DOHH2 (cell line): ENCODE data around the gene DPP3.

Experiments used
- H3F3A ChIP-seq: fragments of 200-600 bp; sonication (generic), shearing (Covaris generic); 2 replicates; pipeline ENCODE4 v1.6.0; 2016; ENCODE audit warnings: antibody characterized with exemption, mild to moderate bottlenecking; ENCODE audit not compliant: control insufficient read depth, insufficient read depth
- H3K27ac ChIP-seq: fragments of 200-600 bp; sonication (generic); 2 replicates; pipeline ENCODE4 v1.5.1; 2014; ENCODE audit warnings: low read depth, mild to moderate bottlenecking, low read length, moderate library complexity
- H3K27me3 ChIP-seq: fragments of 200-600 bp; sonication (generic); 2 replicates; pipeline ENCODE4 v1.6.1; 2014; ENCODE audit warnings: mild to moderate bottlenecking, low read length, mixed read lengths; ENCODE audit not compliant: control insufficient read depth
- H3K36me3 ChIP-seq: fragments of 200-600 bp; sonication (generic); 2 replicates; pipeline ENCODE4 v1.6.1; 2014; ENCODE audit warnings: mild to moderate bottlenecking, low read length, moderate library complexity, mixed read lengths; ENCODE audit not compliant: control insufficient read depth
- H3K4me1 ChIP-seq: fragments of 200-600 bp; sonication (generic); 2 replicates; pipeline ENCODE4 v1.6.1; 2014; ENCODE audit warnings: mild to moderate bottlenecking, low read length, mixed read lengths; ENCODE audit not compliant: control insufficient read depth
- H3K4me2 ChIP-seq: fragments of 200-600 bp; sonication (generic); 2 replicates; pipeline ENCODE4 v1.6.0; 2014; ENCODE audit warnings: mild to moderate bottlenecking, low read length, moderate library complexity
- H3K4me3 ChIP-seq: fragments of 200-600 bp; sonication (generic); 2 replicates; pipeline ENCODE4 v1.5.1; 2014; ENCODE audit warnings: mild to moderate bottlenecking, low read length, mixed read lengths
- H3K79me2 ChIP-seq: fragments of 200-600 bp; sonication (generic); 2 replicates; pipeline ENCODE4 v1.6.1; 2014; ENCODE audit warnings: mild to moderate bottlenecking, low read length, mixed read lengths; ENCODE audit not compliant: control insufficient read depth
- H3K9me2 ChIP-seq: fragments of 200-600 bp; sonication (generic); replicated peaks from 2 replicates; pipeline ENCODE4 v1.6.1; 2014; ENCODE audit warnings: mild to moderate bottlenecking, low read length, mixed read lengths; ENCODE audit not compliant: control insufficient read depth
- H3K9me3 ChIP-seq: fragments of 200-600 bp; sonication (generic); 2 replicates; pipeline ENCODE4 v1.6.1; 2014; ENCODE audit warnings: antibody characterized with exemption, low read length, mixed read lengths; ENCODE audit not compliant: control insufficient read depth, insufficient read depth
- H4K20me1 ChIP-seq: fragments of 200-600 bp; sonication (generic); 2 replicates; pipeline ENCODE4 v1.6.0; 2014; ENCODE audit warnings: low read depth, mild to moderate bottlenecking, antibody characterized with exemption, low read length, moderate library complexity; ENCODE audit not compliant: control insufficient read depth, insufficient read depth
- CTCF ChIP-seq: fragments of 200-600 bp; sonication (generic); IDR thresholded peaks from one replicate; pipeline ENCODE4 v1.5.1; 2014; ENCODE audit warnings: antibody characterized with exemption, mild to moderate bottlenecking, low read depth, low read length; ENCODE audit not compliant: poor library complexity, severe bottlenecking
- EZH2phosphoT487 ChIP-seq: fragments of 200-600 bp; sonication (generic); IDR thresholded peaks from 2 replicates; pipeline ENCODE4 v1.6.1; 2017; ENCODE audit warnings: borderline replicate concordance, mild to moderate bottlenecking, antibody characterized with exemption, low read length, moderate library complexity, mixed read lengths

The DPP3 gene

GRCh38 chr11:66495401-66495854 lies 15.2 kb downstream of the DPP3 start:
- Histone ChIP-seq H3K36me3 (peaks cover 16% of the 10 kb centered on the region), H3K4me1 (no peaks in the 10 kb centered on the region), H3K9me2 (no peaks in the 10 kb centered on the region)

GRCh38 chr11:66497206-66497605 lies 17.0 kb downstream of the DPP3 start:
- TF ChIP-seq CTCF (no peak), EZH2phosphoT487 (no peak)
- Histone ChIP-seq H3K27me3 (no peaks in the 10 kb centered on the region), H3K27ac (no peak overlapping the region), H3K36me3 (peaks cover 11% of the 10 kb centered on the region), H3K4me1 (no peaks in the 10 kb centered on the region), H3K9me3 (no peaks in the 10 kb centered on the region), H4K20me1 (no peaks in the 10 kb centered on the region), H3K9me2 (no peaks in the 10 kb centered on the region), H3K79me2 (no peaks in the 10 kb centered on the region), H3K4me2 (no peak overlapping the region), H3F3A (no peaks in the 10 kb centered on the region), H3K4me3 (no peak overlapping the region)

More at GRCh38 chr11:66495401-66495854, 15.2 kb downstream of the DPP3 start:
- H3K4me3 ChIP-seq, result no peak overlapping the region
- peak; percentile 65 for TF ChIP-seq CTCF
- no peak for TF ChIP-seq EZH2phosphoT487
- H3K79me2 ChIP-seq, result no peaks in the 10 kb centered on the region
- no peak overlapping the region for H3K4me2 ChIP-seq
- H3K27ac ChIP-seq, result no peak overlapping the region
- H4K20me1 ChIP-seq, result no peaks in the 10 kb centered on the region
- H3F3A ChIP-seq, result no peaks in the 10 kb centered on the region
- no peaks in the 10 kb centered on the region for H3K27me3 ChIP-seq
- no peaks in the 10 kb centered on the region for H3K9me3 ChIP-seq

- no peaks in the 10 kb centered on the region for H3K9me3 ChIP-seq
- no peaks in the 10 kb centered on the region for H3F3A ChIP-seq
- no peak overlapping the region for H3K27ac ChIP-seq
- TF ChIP-seq CTCF (no peak), EZH2phosphoT487 (no peak)
- no peak overlapping the region for H3K4me2 ChIP-seq
- H3K4me3 ChIP-seq, result no peak overlapping the region
- no peaks in the 10 kb centered on the region for H3K79me2 ChIP-seq
- no peaks in the 10 kb centered on the region for H3K27me3 ChIP-seq
- no peaks in the 10 kb centered on the region for H4K20me1 ChIP-seq
- peaks cover 11% of the 10 kb centered on the region for H3K36me3 ChIP-seq
- no peaks in the 10 kb centered on the region for H3K4me1 ChIP-seq
- H3K9me2 ChIP-seq, result no peaks in the 10 kb centered on the region
These were observed 18.3 kb downstream of the DPP3 start for GRCh38 chr11:66498506-66498905.
